ENCODE measurements around the gene OMG.
"Not testable (repeated sequence)": the region's sequence is repeated elsewhere in the genome, so short reads cannot be mapped to it uniquely, and the experiment has no call there.

The OMG gene

DNA sequence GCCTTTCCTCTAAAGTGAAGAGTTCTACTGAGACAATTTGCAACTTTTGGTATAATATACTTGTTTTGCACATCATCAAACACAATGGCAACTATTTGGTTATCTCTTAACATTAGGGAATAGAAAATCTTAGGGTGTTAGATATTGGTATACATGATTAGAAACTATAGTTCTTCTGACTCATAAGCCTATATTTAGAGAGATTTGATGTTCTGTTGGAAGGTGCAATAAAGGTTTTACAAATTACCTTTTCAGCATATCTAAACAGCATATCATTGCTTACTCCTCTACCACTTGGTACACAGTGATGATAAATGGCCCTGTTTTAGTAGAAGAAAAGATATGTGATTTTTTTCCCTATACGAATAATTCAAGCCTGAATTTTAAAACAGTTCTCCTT, 10.6 kb upstream of the OMG start:
- no peak for DNase-seq

GRCh38 chr17:31299624-31300023, 2.6 kb upstream of the OMG start:
- DNase-seq, result no peak

DNA sequence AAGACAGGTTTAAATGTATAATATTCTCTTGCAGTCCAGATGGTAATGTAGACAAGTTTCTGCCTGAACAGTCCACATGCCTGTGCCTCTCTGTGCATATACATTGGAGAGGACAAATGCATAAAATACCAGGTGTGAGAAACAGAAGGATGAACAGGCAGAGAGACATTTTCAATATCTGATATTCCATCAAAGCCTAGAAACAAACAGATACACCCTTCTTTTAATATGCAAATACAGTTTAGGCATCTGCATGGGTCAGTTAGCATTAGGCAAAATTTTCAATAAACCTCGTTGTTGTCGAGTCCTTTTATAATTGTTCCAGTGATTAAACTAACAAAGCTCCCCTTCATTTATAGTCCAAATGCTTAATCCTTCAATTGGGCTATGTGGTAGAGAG, 897 bp downstream of the OMG start:
- no peak for DNase-seq

- DNase-seq, result no peak
Observed at GRCh38 chr17:31295489-31295871, 1.6 kb downstream of the OMG start.

DNA sequence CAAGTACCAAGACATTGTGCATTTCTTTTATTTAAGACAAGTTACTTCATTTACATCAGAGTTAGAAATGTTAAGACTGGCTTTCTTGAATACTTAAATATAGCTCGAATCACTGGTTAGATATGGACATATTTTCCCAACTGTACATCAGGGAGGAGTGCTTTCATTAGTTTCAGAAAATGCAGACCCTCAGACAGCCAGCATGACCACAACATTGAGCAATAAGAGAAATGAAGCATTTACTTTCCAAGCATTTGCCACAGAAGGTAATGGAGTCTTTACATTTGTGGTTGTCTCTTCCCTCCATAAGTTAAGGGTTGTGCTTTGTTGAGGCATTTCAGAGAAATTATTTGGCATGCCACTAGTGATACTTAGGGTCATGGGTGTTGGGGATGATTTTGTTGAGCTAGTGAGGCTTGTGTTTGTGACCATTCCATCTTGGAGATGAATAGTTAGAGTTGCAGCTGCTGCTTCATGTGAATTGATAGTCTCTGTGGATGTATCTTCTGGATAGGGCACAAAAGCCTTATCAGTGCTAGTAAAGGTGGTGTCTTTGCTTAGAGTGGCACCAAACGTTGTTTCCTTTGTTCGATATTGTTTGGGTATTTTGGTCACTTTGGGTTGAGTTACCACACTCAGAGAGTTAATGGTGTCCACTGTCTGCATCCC, 2.1 kb downstream of the OMG start:
- peak in 1 of 2 experiments; percentile 11 for DNase-seq

DNA sequence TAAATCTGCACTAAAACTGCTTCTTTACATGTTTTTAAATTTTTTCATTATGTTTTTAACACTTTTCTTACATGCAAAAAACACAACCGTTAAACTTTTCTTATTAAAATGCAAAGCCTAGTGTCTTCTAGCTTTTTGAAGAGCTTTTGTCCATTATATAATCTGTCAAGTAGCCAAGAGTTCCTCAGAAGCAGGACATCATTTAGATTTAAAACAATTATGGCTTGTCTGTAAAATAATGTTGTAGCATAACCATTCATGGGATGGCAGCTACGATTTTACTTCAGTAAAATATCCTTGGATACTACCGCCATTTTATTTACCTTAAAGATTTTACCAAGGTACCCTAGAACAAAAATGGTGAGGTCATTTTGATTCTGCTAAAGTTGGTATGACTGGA, 2.8 kb downstream of the OMG start:
- no peak for DNase-seq

DNA sequence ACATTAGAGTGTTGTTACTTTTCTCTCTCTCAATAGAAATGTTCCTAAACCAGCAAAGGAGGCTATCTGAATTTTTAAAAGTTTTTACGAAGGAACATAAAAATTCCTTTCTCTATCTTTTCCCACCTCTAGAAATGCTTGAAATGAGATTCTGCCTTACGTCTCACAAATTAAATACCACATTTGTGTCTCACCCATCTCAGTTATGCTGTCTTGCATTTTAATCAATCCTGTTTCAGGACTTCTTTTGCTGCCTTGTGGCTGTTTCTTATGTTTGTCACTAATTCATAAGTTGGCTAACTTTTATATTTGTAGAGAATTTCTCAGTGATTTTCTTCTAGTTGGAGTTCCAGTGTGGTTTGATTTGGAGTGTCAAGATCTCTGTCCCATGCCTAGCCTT, 3.5 kb downstream of the OMG start:
- no peak for DNase-seq

- no peak for DNase-seq
Observed at GRCh38 chr17:31291820-31292219, 5.2 kb downstream of the OMG start.

GRCh38 chr17:31289790-31290189, 7.2 kb downstream of the OMG start:
- DNase-seq, result no peak

DNA sequence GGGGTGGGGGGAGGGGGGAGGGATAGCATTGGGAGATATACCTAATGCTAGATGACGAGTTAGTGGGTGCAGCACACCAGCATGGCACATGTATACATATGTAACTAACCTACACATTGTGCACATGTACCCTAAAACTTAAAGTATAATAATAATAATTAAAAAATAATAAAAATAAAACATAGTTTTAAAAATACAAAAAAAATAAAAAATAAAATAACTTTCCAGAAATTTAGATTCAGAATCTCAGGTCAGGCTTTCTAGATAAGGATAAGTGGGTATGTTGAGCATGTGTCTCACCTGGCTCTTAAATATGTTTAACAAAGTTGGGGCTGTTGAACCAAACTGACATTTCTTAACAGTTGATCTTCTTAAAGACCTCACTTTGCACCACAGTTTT, 9.1 kb downstream of the OMG start:
- DNase-seq, result not testable (repeated sequence)

DNA sequence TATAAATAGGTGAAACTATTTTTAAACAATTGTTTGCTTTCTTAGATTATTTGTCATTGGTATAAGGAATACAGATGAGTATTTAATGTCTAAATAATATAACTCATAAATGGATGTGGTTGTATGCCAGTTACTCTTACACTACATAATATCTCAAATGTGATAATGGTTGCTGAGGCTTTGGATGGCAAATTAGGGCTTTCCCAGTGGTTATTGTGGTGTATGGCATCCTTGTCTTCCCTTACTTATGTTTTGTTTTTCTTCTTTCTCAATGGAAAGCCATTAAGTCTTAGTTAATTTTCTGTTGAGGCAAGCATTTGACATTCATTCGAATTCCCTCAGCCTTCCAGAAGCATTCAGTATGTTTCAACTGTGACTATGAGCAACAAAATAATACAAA, 10.5 kb downstream of the OMG start:
- DNase-seq, result peak in 1 of 2 experiments; percentile 20

- DNase-seq, result no peak
Observed at GRCh38 chr17:31283841-31284240, 13.2 kb downstream of the OMG start.

GRCh38 chr17:31281061-31281460, 16.0 kb downstream of the OMG start:
- DNase-seq, result no peak

- DNase-seq, result no peak
Observed at GRCh38 chr17:31279401-31279800, 17.6 kb downstream of the OMG start.

GRCh38 chr17:31275116-31275515, 21.9 kb downstream of the OMG start:
- DNase-seq, result no peak

- DNase-seq, result peak; percentile 56 to 65
Observed at GRCh38 chr17:31274252-31274651, 22.8 kb downstream of the OMG start.

DNA sequence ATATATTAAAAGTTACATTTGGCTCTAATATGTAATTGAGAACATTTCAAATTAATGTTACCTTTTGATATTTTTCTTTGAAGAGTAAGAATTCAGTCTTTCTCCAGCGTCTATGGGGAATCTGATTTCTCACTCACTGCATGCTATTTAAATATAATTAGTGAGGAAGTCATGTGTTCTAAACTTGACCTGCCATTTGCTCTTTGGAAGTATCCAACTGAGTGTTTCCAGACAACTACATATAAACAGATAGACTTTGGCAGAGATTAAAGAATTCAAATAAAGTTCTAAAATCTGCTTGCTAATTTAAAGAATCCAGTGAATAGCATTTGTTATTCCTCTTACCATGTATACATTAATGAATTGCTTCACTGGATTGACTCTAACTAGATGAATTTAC, 23.5 kb downstream of the OMG start:
- DNase-seq, result no peak

- DNase-seq, result no peak
Observed at GRCh38 chr17:31272803-31273202, 24.2 kb downstream of the OMG start.

DNA sequence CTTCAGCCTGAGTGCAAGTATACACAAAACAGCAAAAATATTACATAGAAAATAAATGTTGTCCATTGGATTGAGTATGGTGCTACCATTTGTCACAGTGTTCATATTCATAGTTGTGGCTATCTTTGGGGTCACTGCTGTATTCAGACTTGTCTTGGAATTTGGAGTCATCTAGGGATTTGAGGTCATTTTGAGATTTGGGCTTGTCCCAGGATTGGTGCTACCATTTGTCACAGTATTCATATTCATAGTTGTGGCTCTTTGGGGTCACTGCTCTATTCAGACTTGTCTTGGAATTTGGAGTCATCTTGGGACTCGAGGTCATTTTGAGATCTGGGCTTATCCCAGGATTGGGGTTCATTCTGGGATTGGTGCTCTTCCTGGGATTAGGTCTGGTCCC, 24.8 kb downstream of the OMG start:
- no peak for DNase-seq

DNA sequence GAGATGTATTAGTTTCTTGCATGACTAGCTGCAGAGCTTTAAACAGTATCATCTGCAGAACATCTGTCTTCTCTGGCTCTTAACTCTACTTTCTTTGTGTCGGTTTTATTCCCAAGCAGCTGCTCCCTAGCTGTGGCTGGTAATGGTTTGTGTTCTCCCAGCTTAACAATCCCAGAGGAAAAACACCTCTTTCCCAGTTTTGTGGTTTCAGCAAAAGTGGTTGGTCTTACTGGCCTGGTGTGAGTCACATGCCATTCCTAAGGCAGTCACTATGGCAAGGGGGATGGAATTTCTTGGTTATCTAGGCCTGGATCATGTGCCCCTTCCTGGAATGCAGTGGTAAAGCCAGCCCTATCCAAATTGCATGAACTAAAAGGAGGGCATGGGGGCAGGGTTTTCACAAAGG, 27.5 kb downstream of the OMG start:
- DNase-seq, result no peak

GRCh38 chr17:31269036-31269577, 27.9 kb downstream of the OMG start:
- no peak for DNase-seq

DNA sequence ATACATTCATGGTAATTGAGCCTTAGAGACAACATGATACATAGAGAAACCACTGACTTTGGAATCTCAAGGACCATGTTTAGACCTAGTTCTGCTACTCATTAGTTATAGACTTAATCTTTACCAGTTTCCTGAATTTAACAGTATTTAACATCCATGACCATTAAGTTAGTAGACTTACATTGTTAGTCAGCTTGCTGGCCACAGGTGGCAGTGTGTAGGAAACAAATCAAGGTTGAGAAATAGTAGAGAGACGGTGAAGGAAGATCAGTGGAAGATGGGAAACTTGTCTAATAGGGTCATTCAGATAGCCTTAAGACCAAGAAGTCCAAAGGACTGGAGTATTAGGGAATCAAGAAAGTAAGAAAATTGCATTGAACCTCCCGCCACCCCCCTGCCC, 31.0 kb downstream of the OMG start:
- DNase-seq, result peak; percentile 23 to 29

DNA sequence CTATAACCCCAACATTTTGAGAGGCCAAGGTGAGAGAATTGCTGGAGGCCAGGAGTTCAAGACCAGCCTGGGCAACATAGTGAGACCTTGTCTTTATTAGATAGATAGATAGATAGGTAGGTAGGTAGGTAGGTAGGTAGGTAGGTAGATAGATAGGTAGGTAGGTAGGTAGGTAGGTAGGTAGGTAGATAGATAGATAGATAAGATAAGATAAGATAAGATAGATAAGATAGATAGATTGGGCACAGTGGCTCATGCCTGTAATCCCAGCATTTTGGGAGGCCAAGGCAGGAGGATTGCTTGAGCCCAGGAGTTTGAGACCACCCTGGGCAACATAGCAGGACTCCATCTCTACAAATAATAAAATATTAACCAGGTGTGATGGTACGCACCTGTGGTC, 34.1 kb downstream of the OMG start:
- not testable (repeated sequence) for DNase-seq

GRCh38 chr17:31261601-31262000, 35.4 kb downstream of the OMG start:
- DNase-seq, result no peak

- no peak for DNase-seq
Observed at GRCh38 chr17:31260151-31260550, 36.9 kb downstream of the OMG start.
